ENCODE measurements around the gene RERE.

The RERE gene

DNA sequence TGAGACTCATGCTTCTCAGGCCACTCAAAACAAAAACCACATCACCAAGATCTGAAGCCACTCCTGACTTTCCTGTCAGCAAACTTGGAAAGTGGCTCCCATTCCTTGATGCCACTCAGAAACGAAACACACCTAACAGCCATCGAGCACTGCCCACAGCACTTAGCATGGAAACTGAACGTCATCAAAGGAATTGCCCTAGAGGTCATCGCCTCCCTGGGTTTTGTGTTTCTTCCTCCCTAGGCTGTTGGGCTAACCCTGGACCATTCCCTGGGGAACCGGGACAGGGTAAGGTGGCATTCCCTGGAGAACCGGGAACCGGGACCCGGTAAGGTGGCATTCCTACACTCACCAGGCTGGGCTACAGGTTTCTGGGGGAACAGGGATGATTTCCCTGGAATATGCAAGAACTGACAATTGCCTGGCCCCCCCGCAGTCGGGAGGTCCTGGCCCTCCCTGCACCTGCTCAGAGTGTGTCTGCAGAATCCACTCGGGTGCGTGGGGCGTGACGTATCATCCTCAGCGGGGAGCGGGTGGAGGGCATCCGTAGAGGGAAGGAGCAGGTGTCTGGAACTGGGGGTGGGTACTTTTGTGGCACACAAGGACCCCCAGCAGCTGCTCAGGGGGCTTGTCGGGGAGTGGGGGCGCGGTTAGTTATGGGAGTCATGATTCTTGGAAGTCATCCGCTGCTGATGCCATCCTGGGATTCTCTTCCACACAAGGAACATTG, 469.2 kb downstream of the RERE start:
- DNase-seq (ENCODE audit: low spot score) = no peak

DNA sequence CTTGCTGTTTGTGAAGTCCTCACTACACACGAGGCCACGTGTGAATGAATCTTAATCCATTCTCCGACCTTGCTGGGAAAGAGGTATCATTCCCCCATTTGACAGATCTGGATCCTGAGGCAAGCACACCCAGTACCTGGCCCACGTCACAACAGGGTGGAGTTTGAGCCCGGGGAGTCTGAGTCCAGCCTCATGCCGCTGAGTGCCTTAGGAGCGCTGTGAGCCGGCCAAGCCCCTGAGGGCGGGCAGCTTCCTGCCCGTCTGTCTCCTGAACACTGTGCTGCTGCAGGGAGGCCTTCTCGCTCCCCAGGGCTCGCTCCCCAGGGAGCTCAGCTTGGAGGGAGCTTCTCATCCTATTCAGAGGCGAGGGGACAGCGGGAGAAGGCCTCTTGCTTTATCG, 469.8 kb downstream of the RERE start:
- DNase-seq (ENCODE audit: low spot score) = no peak

DNA sequence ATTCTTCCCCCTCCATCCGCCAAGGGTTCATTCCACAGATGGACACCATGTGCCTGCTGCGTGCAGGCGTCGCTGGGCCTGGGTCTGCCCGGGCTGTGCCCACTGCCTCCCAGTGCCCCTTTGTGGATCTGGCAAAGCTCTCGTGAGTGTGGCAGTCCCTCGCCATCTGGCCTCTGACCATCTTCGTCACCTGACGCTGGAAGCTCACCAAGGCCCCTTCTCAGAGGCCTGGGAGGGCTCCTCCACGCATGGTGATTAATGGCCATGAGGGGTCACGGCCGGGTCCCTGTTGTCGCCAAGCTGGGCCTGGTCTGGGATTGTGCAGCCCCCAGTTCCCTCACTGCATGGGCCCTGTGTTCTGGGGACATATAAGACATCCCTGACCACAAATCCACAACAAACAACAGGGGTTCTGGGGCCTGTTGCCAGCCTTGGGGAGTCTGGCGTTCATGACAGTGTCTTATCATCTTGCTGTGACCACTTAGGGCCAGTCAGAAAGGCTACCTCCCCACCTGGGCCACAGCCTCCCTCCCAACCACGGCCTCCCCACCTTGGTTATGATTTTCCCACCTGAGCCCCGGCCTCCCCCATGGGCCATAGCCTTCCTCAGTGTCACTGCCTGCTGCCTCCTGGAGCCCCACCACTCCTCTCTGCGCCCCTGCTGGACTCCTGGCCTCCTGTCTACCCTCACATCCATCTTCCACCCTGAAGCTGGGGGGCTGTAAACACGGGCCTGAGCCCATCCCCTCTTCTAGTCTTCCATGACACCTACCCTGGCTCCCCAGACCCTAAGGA, 471.6 kb downstream of the RERE start:
- DNase-seq (ENCODE audit: low spot score) = no peak

DNA sequence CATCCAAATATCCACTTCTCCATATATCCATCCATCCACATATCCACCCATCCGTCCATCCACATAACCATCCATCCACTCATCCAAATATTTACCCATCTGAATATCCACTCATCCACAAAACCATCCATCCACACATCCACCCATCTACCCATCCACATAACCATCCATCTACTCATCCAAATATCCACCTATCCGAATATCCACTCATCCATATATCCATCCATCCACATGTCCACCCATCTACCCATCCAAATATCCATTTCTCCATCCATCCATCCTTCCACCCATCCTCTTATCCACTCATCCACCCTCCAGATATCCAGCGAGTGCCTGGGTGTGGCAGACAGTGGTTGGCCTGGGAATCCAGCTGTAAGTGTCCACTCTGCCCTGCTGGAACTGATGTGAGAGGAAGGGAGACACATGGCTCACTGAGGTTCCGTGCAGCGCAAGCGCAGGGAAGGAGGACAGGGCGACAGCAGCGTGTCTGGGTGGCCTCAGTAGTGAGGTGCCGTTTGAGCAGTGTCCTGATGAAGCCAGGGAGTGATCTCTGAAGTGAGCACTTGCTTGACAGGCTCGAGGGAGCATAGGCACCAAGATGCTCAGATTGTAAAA, 472.4 kb downstream of the RERE start:
- no peak for DNase-seq (ENCODE audit: low spot score)

DNA sequence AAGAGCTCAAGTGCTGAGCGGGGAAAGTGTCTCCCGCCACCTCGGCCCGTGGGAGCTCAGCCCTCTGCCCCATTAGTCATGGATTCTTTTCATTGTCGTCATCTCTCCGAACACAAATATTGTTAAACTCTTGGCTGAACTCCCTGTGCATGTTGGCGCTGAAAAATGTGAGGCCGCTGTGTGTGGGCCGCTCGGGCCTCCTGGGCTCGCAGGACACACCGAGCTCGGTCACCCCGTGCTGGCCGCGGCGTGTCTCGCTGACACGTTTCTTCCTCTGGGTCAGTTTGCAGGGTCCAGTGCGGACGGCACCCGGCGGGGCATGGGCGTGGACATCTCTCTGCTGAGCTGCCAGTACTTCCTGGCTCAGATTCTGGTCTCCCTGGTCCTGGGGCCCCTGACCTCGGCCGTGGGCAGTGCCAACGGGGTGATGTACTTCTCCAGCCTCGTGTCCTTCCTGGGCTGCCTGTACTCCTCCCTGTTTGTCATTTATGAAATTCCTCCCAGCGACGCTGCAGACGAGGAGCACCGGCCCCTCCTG, 473.9 kb downstream of the RERE start:
- no peak for DNase-seq (ENCODE audit: low spot score)

DNA sequence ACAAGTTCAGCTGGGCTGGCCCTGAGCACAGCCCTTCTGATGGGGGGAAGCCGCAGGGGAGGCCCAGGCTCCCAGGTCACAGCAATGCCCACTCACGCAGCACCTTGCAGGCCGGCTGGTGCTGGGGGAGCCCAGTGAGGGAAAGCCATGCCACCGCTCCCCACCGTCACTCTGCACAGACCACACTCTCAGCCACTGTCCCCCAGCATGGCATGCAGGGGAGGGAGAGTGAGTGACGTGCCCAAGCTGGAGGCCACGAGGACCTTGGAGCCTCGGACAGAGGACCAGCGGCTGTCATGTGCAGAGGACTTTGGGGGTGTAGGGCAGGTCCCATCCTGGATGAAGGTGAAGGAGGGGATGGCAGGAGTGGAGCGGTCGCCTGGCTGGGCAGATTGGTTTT, 474.4 kb downstream of the RERE start:
- DNase-seq (ENCODE audit: low spot score) = no peak

DNA sequence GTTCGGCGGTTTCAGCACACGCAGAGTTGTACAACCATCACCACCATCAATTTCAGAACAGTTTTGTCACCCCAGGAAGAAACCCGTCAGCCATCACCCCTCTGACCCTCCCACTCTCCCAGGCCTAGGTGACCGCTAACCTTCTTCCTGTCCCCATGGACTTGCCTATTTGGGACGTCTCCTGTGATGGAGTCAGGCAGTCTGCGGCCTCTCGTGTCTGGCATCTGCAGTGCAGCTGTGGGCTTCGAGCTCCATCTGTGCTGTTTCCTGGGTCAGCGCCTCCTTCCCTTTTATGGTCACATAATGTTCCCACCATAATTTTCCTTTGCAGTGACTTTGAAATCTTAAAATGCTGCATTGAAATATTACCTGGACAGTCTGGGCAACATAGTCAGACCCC, 475.1 kb downstream of the RERE start:
- no peak for DNase-seq (ENCODE audit: low spot score)

DNA sequence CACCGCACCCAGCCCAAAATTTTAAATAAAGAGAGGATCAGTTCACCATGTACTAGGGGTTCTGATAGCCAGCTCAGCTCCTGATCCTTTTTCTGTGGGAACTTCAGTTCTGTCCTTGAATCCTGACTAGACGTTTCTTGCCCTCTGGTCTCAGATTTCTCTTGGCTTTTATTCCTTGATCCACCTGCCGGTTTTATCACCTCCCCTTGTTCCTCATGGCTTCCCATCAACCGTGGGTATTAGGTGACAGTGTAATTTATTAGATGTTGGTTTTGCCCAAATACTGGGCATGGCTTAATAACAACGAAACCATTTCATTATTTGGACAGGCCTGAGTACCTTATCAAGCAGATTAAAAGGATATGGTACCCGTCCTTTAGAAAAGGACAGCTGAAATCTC, 477.0 kb downstream of the RERE start:
- no peak for DNase-seq (ENCODE audit: low spot score)

DNA sequence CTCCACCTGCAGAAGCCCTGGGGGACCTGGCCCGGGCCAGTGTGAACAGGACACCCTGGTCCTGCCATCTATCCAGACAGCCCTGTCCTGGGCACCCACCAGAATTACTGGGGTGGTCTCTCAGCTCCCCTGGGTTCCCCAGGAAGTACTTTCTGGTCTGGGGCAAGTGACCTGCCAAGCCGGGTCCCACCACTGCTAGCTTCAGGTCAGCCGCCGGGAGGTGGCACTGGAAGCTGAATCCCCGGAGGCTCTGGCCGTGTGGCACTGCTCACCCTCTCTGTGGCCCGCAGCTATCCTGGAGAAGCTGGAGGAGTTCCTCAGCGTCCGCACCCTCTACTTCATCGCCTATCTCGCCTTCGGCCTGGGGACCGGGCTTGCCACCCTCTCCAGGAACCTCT, 478.2 kb downstream of the RERE start:
- DNase-seq (ENCODE audit: low spot score) = no peak

DNA sequence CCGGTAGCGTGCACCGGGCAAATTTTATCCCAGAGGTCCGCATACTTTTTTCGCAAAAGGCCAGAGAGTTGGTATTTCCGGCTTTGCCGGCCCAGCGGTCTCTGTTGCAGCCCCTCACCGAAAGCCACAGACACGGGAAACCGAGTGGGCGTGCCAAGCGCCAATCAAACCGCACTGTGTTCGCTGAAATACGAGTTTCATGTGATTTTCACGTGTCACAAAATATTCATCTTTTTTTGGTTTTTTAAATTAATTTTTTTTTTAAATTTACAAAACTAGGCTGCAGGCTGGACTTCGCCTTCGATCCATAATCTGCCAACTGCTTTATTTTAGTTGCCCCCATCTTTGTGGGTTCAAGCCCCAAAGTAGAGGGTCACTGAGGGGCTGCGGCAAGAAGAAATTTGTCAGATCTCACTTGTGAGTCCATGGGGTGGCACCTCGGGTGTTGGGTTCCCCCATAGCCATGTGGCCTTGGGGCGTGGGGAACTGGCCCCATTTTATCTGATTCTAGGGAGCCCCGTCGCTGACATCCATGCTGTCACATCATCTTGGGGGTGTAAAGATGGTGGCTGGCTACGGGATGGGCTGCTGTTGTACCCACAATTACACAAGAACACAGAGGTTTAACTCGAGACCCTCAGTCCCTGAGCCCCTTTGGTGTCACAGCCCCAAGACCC, 478.8 kb downstream of the RERE start:
- no peak for DNase-seq (ENCODE audit: low spot score)

DNA sequence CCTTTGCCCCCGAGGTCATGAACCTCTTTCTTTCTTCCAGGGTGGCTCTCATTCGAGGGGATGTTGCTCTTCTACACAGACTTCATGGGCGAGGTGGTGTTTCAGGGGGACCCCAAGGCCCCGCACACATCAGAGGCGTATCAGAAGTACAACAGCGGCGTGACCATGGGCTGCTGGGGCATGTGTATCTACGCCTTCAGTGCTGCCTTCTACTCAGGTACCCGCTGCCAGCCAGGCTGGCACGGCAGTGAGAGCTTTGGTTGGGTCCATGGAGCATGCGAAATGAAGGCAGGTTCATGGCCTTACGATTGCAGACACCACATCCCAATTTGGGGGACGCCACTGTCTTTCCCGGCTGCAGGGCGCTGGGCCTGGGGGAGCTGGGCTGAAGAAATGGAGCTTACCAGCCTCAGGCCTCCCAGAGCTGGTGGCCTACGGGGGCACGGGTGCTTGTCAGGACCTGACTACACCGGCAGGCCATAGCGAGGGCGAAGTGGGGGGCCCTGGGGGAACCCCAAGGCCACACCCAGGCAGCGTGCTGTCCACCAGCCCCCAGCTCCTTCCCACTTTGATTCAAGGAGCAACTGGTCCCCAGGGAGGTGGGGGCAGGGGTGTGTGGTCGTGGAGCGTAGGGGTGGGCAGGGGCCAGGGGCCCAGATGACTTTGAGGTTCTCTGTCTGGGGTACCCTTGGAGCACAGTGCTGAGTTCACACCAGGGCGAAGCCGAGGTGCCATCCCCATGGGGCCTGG, 479.5 kb downstream of the RERE start:
- DNase-seq (ENCODE audit: low spot score) = no peak

DNA sequence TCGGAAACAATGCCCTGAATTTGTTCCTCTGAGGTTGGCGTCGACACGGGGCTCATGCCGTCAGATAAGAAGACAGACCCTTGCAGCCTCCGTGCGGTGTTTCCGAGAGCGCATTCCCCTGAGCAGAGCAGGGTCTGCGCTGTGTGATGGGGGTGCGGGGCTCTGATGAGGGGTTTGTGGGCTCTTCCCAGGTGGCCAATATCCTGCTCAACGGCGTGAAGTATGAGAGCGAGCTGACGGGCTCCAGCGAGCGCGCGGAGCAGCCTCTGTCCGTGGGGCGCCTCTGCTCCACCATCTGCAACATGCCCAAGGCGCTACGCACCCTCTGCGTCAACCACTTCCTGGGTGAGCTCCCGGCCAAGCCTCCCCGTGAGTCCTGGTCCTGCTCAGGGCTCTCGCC, 482.2 kb downstream of the RERE start:
- no peak for DNase-seq (ENCODE audit: low spot score)

DNA sequence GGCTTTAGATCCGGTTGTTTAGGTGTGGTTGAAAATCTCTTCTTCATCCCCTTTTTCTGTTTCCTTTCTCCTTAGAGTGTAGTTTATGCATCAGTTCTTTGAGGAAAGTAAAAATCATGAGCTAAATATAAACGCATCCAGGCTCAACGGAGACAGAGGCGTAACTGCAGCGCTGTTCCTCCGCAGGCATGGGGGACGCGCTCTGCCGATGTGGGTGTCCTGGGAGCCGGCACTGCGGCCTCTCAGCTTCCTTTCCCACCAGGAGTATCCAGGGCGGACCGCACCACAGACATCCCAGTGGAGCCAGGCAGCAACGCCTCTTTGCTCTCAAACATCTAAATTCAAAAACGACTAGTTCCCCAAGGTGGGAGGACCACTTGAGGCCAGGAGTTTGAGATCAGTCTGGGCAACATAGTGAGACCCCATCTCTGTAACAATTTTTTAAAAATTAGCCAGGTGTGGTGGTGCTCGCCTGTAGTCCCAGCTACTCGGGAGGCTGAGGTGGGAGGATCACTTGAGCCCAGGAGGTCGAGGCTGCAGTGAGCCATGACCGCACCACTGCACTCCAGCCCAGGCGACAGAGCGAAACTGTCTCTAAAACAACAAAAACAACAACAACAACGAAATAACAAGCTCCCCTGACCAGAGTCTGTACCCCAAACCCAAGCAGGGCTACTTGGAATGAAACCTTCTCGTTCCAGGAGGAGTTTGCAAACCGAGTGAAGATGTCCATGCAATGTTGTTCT, 483.2 kb downstream of the RERE start:
- DNase-seq (ENCODE audit: low spot score) = no peak

DNA sequence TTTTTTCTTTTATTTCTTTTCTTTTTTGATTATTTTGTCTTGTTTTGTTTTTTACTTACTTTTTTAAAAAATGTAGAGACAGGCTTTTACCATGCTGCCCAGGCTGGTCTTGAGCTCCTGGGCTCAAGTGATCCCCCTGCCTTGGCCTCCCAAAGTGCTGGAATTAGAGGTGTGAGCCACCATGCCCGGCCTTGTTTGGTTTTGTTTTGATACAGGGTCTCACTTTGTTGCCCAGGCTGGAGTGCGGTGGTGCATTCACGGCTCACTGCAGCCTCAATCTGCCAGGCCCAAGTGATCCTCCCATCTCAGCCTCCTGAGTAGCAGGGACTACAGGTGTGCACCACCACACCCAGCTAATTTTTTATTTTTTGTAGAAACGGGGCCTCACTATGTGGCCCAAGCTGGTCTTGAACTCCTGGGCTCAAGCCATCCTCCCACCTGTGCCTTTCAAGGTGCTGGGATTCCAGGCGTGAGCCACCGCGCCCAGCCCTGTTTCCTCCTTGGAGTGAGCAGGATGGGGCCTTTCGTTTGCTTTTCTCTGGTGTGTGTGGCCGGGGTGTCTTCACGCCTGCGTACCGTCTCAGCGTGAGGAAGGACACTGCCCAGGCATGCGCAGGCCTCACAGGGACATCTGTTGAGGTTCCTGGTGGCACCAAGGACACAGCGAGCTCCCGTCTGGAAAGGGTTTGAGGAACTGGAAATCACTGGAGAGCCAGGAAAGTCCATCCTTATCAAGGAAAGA, 484.0 kb downstream of the RERE start:
- no peak for DNase-seq (ENCODE audit: low spot score)

DNA sequence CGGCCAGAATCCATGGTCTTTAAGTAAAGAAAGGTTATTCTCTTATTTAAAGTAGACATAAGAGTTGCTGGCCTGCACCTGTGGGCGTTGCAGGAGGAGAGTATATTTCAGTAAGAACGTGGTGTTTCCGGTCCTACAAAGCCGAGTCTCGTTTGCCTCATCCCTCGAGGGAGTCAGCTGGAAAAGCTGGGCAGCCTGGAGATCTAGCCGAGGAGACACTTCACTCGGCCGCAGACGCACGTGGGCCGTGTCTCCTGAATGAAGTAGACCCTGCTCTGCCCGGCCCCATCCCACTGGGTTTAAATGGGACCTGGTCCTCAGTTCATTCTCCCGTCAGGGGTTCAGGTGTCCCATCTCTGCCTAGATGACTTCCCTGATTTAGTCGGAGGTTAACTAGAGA, 484.6 kb downstream of the RERE start:
- no peak for DNase-seq (ENCODE audit: low spot score)

DNA sequence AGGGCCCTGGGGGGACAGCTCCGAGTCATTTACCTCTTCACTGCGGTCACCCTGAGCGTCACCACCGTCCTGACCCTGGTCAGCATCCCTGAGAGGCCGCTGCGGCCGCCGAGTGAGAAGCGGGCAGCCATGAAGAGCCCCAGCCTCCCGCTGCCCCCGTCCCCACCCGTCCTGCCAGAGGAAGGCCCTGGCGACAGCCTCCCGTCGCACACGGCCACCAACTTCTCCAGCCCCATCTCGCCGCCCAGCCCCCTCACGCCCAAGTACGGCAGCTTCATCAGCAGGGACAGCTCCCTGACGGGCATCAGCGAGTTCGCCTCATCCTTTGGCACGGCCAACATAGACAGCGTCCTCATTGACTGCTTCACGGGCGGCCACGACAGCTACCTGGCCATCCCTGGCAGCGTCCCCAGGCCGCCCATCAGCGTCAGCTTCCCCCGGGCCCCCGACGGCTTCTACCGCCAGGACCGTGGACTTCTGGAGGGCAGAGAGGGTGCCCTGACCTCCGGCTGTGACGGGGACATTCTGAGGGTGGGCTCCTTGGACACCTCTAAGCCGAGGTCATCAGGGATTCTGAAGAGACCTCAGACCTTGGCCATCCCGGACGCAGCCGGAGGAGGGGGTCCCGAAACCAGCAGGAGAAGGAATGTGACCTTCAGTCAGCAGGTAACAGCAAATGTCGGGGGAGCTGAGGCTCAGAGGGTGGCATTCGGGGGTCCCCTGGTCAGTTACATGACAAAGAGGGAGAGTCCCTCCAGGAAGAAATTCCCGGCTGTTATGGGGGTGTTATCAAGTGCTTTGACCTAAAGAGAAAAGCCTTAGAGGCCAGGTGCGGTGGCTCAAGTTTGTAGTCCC, 486.9 kb downstream of the RERE start:
- DNase-seq (ENCODE audit: low spot score) = no peak

DNA sequence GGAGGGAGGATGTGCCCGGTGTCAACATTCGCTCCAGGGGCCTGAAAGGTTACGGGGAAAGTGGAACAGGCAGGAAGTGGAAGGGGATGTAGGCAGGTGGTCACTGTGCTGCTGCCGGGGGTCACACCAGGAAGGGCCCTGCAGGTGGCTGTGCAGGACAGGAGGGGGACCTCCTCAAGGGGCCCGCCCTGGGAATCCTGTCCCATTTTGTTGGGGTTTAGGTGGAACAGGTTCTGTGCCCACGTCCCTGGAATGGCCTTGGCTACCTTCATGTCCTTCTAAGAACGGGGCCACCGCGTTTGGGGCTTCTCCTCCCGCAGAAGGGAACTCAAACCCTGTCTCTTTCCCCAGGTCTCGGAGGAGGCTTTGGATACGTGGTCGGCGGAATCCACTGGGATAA, 487.6 kb downstream of the RERE start:
- no peak for DNase-seq (ENCODE audit: low spot score)

DNA sequence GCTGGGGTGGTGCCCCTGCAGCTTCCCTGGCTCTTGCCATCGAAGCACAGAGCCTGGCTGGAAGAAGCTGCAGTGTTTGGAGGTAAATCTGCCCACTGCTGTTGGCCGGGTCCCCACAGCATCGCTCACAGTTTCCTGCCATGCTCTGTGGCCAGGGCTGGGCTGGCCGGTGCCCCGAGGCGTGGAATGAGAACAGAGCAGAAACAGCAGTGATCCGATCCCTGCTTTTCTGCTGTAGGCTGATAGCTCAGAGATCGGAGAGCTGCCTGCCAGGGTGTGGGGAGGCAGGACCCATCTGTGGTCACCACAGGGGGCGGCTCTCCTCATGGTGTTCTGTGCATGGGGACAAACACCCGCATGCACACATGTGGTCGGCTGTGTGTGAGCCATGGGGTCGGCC, 488.0 kb downstream of the RERE start:
- no peak for DNase-seq (ENCODE audit: low spot score)

DNA sequence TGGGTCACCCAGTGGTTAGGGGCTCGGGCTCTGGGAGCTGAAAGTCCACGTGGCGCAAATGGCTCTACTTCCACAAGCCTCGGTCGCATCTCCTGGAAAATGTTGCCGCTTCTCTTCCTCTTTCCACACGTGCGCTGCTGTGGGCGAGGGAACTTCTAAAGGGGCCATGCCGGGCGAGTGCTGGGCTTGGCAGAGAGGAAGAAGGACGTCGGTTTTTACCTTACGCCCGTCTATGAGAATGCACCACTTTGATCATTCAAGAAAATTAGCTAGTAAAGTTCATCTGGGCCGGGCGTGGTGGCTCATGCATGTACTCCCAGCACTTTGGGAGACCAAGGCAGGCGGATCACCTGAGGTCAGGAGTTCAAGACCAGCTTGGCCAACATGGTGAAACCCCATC, 489.2 kb downstream of the RERE start:
- DNase-seq (ENCODE audit: low spot score) = no peak
